K562 (cell line): ENCODE data around the gene QRICH1. TPM values are rescaled to one million over a fixed set of nuclear protein-coding genes. Genes with fewer than 3 reads are reported as not detected.

ENCODE experiments used
- AFF4 ChIP-seq: sonication (generic); formaldehyde crosslinking; IDR thresholded peaks from 2 replicates; pipeline ENCODE4 v1.8.0; 2023; ENCODE audit warnings: mild to moderate bottlenecking, missing genetic modification reagents
- ARNT ChIP-seq, 2 experiments: fragments of 450-650 bp; IDR thresholded peaks; 2 replicates each; pipeline ENCODE4 v1.6.1; 2016; ENCODE audit warnings: mild to moderate bottlenecking in 1 of 2
- CREB3 ChIP-seq: fragments of 450-650 bp; conservative IDR thresholded peaks from 2 replicates; pipeline ENCODE4 v1.6.1; 2016; ENCODE audit warnings: missing genetic modification characterization, low read depth, mild to moderate bottlenecking, missing compliant biosample characterization, moderate library complexity
- ETV1 ChIP-seq: fragments of 450-650 bp; conservative IDR thresholded peaks from 2 replicates; pipeline ENCODE4 v1.6.1; 2016; ENCODE audit warnings: missing genetic modification characterization, control low read depth, low read depth, missing compliant biosample characterization
- KDM5B ChIP-seq: fragments of 200-600 bp; sonication (generic); IDR thresholded peaks from 2 replicates; pipeline ENCODE4 v1.6.1; 2012; ENCODE audit warnings: low read depth, mild to moderate bottlenecking, moderate library complexity, low read length, control low read depth, inconsistent platforms; ENCODE audit not compliant: insufficient replicate concordance
- L3MBTL2 ChIP-seq: fragments of 450-650 bp; IDR thresholded peaks from 2 replicates; pipeline ENCODE4 v1.6.1; 2016; ENCODE audit warnings: mild to moderate bottlenecking, moderate library complexity
- MAX ChIP-seq: sonication (generic); formaldehyde crosslinking; IDR thresholded peaks from 2 replicates; pipeline ENCODE4 v1.9.0; 2022; ENCODE audit warnings: mild to moderate bottlenecking, missing genetic modification reagents
- MECOM ChIP-seq: fragments of 250-450 bp; sonication (Bioruptor Pico); IDR thresholded peaks from 2 replicates; pipeline ENCODE4 v1.8.0; 2022; ENCODE audit warnings: inconsistent platforms
- PHB ChIP-seq: fragments of 250-450 bp; sonication (Bioruptor Pico); IDR thresholded peaks from 2 replicates; pipeline ENCODE4 v1.5.0; 2021
- PPARD ChIP-seq: fragments of 250-450 bp; sonication (Bioruptor Pico); IDR thresholded peaks from 2 replicates; pipeline ENCODE4 v1.8.0; 2022; ENCODE audit warnings: inconsistent platforms, mild to moderate bottlenecking, moderate library complexity
- RREB1 ChIP-seq: fragments of 250-450 bp; sonication (Bioruptor Pico); IDR thresholded peaks from 2 replicates; pipeline ENCODE4 v1.4.0; 2020
- SP2 ChIP-seq: IDR thresholded peaks from 2 replicates; pipeline ENCODE4 v1.6.1; 2011; ENCODE audit warnings: mild to moderate bottlenecking, low read depth, low read length, moderate library complexity; ENCODE audit not compliant: poor library complexity, severe bottlenecking; ENCODE audit errors: extremely low read depth
- TBP ChIP-seq: optimal IDR thresholded peaks from 2 replicates; pipeline ENCODE3; 2011; ENCODE audit warnings: low read depth, low read length, improper control_type of control experiment
- ZBTB7A ChIP-seq: IDR thresholded peaks from 2 replicates; pipeline ENCODE4 v1.6.1; 2011; ENCODE audit warnings: low read depth, mild to moderate bottlenecking, low read length, moderate library complexity, borderline replicate concordance; ENCODE audit not compliant: control insufficient read depth
- ZNF175 ChIP-seq: fragments of 200-800 bp; sonication (Bioruptor generic); IDR thresholded peaks from 2 replicates; pipeline ENCODE4 v1.6.1; 2016; ENCODE audit warnings: low read depth, mild to moderate bottlenecking, missing genetic modification characterization, missing compliant biosample characterization
- ZNF644 ChIP-seq: fragments of 200-800 bp; sonication (Bioruptor generic); IDR thresholded peaks from 2 replicates; pipeline ENCODE4 v1.6.1; 2016; ENCODE audit warnings: low read depth, missing genetic modification characterization, missing compliant biosample characterization
- polyA plus RNA-seq, 8 experiments: library from polyadenylated mRNA; depleted of rRNA in 4 of 8; stranded (reverse) in 5 of 8; unstranded in 3 of 8; fragments of >200 nt; fragmentation: Nextera tagmentation in 2 of 8; fragmentation: Illumina TruSeq in 1 of 8; extraction: Ambion mirVana in 2 of 8; extraction: Trizol in 1 of 8; gene quantifications; 2 replicates each; pipeline versions ENCODE4 v1.2.1 to v1.2.3, GENCODE V29; 2011 to 2014; ENCODE audit warnings: inconsistent platforms in 1 of 8, missing spikeins in 1 of 8
- total RNA-seq, 7 experiments: library from RNA; depleted of rRNA in 6 of 7; stranded (reverse); fragments of >200 nt in 6 of 7; fragmentation: Illumina TruSeq in 2 of 7; extraction: Trizol in 2 of 7; gene quantifications; 2 replicates each; pipeline versions ENCODE4 v1.2.1 to v1.2.3, GENCODE V29; 2011 to 2021; ENCODE audit warnings: low replicate concordance in 1 of 7

The QRICH1 gene
- total and polyA plus RNA-seq, 9 of the 15 experiments (the other 6 are each of a cell fraction or from before 2014, with no cell fraction given), result 20.1 to 99.2 (median 56.7) TPM

GRCh38 chr3:49132437-49133225 is 38.8 kb upstream of the QRICH1 start, which contains the start of gene LAMB2 (continued):
- TF ChIP-seq KDM5B, result no peak
- no peak for TF ChIP-seq AFF4 (CRISPR knock-in tag)
- TF ChIP-seq ZNF175, result 0 out of 2 replicates have a peak, but pooled peaks have one; percentile 25
- no peak for TF ChIP-seq ARNT (IDR thresholded peaks at IDR 0.05)
- no peak for TF ChIP-seq ZNF644 (tag)
- TF ChIP-seq SP2, result no peak
- TF ChIP-seq L3MBTL2, result peak; percentile 37; the same call in 1 of the 2 replicates
- TF ChIP-seq MECOM (CRISPR knock-in tag), result no peak
- TF ChIP-seq RREB1, result no peak
- TF ChIP-seq TBP, result peak; percentile 32
- peak; percentile 30; the same call in 1 of the 2 replicates for TF ChIP-seq MAX (CRISPR knock-in tag)
- TF ChIP-seq PHB (CRISPR knock-in tag), result no peak
- no peak for TF ChIP-seq CREB3 (tag)
- no peak for TF ChIP-seq PPARD (CRISPR knock-in tag)
- 0 out of 2 replicates have a peak, but pooled peaks have one; percentile 12 for TF ChIP-seq ETV1 (tag)
- TF ChIP-seq ZBTB7A, result peak; percentile 41; the same call in 1 of the 2 replicates
